NB4 (cell line): ENCODE data around the gene RGS10.

ENCODE experiments used
- POLR2A ChIP-seq: IDR thresholded peaks from 2 replicates; pipeline ENCODE4 v1.6.1; 2011; ENCODE audit warnings: mild to moderate bottlenecking; ENCODE audit not compliant: insufficient read length; ENCODE audit errors: extremely low read depth
- TF ChIP-seq, protein P1 (sequence below): IDR thresholded peaks from one replicate; pipeline ENCODE4 v1.5.1; 2012; ENCODE audit warnings: low read depth, low read length

DNA sequence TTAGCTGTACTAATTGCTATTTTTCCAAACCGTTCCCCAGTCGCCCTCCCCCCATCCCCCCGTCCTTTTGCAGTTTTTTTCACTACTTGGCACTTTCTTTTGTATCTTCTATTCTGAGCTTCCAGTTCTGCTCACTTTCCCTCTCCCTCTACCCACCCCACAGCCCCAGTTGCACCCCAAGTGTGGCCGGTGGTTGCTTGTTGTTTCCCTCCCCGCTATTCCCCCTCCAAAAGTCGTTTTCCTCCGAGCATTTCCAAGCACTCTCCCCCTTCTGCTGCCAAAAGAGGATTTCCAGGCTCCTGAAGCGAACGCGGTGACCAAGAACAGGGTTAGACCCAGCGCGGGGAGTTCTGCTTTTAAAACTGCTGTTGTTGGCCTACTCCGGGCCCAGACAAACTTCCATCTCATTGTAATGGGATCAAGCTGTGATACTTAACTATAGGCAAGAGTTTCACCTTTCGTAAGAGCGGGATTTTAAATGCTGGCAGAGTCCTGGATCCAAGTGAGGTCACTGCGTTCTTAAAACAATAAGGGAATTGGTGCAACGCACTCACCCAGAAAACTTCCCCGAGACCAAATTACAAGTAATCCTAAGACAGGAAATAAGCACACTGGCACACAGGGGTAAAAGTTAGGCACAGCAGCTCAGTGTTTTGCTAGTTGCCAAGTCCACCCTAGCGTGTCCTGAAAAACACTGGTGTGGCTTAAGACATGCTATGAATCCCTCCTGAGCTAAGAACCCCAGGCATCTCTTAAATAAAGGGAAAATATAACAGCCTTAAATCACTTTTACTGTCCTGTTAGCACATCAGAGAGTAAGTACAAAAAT lies 1.5 kb upstream of the RGS10 start:
- TF ChIP-seq POLR2A: no peak
- TF ChIP-seq, protein P1, sequence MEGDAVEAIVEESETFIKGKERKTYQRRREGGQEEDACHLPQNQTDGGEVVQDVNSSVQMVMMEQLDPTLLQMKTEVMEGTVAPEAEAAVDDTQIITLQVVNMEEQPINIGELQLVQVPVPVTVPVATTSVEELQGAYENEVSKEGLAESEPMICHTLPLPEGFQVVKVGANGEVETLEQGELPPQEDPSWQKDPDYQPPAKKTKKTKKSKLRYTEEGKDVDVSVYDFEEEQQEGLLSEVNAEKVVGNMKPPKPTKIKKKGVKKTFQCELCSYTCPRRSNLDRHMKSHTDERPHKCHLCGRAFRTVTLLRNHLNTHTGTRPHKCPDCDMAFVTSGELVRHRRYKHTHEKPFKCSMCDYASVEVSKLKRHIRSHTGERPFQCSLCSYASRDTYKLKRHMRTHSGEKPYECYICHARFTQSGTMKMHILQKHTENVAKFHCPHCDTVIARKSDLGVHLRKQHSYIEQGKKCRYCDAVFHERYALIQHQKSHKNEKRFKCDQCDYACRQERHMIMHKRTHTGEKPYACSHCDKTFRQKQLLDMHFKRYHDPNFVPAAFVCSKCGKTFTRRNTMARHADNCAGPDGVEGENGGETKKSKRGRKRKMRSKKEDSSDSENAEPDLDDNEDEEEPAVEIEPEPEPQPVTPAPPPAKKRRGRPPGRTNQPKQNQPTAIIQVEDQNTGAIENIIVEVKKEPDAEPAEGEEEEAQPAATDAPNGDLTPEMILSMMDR: no peak
